Measurements from ENCODE around the gene PRRT3. TPM values are rescaled to one million over a fixed set of nuclear protein-coding genes. Genes with fewer than 3 reads are reported as not detected.
A peak's percentile ranks its signal among the peaks of the same experiment; 100 is the strongest.

Gene PRRT3
- total RNA-seq, 1 experiment from 2014 or later: 9.2 TPM

DNA sequence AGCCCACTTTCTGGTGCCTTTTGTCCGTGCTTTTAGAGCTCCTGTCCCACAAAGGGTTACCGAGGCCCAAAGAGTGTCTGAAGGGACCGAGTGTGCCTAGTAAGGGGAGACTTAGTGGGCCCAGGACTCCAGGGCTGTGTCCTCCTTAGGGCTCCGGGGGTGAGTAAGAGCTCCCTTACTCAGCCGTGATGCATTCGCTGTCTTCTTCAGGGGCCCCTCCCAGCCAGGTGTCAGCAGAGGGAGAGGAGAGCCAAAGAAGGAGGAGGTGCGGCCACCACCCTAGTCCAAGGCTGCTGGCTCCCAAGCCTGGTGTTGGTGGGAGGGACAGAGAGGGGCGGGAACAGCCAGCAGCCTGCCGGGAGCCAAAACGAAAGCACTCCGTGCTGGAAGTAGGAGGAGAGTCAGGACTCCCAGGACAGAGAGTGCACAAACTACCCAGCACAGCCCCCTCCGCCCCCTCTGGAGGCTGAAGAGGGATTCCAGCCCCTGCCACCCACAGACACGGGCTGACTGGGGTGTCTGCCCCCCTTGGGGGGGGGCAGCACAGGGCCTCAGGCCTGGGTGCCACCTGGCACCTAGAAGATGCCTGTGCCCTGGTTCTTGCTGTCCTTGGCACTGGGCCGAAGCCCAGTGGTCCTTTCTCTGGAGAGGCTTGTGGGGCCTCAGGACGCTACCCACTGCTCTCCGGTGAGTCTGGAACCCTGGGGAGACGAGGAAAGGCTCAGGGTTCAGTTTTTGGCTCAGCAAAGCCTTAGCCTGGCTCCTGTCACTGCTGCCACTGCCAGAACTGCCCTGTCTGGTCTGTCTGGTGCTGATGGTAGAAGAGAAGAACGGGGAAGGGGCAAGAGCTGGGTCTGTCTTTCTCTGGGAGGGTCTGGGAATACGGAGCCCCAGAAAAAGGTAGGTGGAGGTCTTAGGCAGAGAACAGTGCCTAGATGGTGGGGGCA, 35.2 kb downstream of the PRRT3 start, which contains the start of gene IL17RC (continued):
- TF ChIP-seq, protein P1, sequence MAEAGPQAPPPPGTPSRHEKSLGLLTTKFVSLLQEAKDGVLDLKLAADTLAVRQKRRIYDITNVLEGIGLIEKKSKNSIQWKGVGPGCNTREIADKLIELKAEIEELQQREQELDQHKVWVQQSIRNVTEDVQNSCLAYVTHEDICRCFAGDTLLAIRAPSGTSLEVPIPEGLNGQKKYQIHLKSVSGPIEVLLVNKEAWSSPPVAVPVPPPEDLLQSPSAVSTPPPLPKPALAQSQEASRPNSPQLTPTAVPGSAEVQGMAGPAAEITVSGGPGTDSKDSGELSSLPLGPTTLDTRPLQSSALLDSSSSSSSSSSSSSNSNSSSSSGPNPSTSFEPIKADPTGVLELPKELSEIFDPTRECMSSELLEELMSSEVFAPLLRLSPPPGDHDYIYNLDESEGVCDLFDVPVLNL (CRISPR knock-in tag; IDR thresholded peaks at IDR 0.05; ENCODE audit: borderline replicate concordance, low read depth): no peak
- TF ChIP-seq TCF7 (CRISPR knock-in tag; IDR thresholded peaks at IDR 0.05; ENCODE audit: low read depth): no peak

GRCh38 chr3:9916346-9916733, 35.9 kb downstream of the PRRT3 start:
- ChIA-PET POLR2A (interaction anchor here (1.1 to 3.0 kb wide), 5 partner anchors 14 to 332 kb away, joined by 3 to 16 read pairs (median 5); partner anchors contain the start of genes ARPC4, CRELD1, IL17RE and TATDN2), CTCF (interaction anchor here (0.9 to 2.5 kb wide), 9 partner anchors 9 to 72 kb away, joined by 3 to 17 read pairs (median 4); partner anchors contain the start of genes CRELD1, PRRT3 and RPUSD3)
- Mint-ChIP-seq H3K4me1 (peaks cover 18% of the 10 kb centered on the region), H3K27me3 (ENCODE audit: low read depth) (0 out of 2 replicates have a peak, but pooled peaks cover 3% of the 10 kb centered on the region), H3K4me3 (peak overlapping the region; percentile 73), H3K36me3 (no peaks in the 10 kb centered on the region), H3K27ac (no peak overlapping the region), H3K9me3 (no peaks in the 10 kb centered on the region)
- DNase-seq (ENCODE audit: low spot score) (no peak), ATAC-seq (no peak)
- TF ChIP-seq ATF1 (CRISPR knock-in tag; IDR thresholded peaks at IDR 0.05): no peak
- no peak for TF ChIP-seq MYBL2 (CRISPR knock-in tag; IDR thresholded peaks at IDR 0.05)
- no peak for TF ChIP-seq ATF3 (CRISPR knock-in tag; conservative IDR thresholded peaks at IDR 0.05)
- TF ChIP-seq, protein P2, sequence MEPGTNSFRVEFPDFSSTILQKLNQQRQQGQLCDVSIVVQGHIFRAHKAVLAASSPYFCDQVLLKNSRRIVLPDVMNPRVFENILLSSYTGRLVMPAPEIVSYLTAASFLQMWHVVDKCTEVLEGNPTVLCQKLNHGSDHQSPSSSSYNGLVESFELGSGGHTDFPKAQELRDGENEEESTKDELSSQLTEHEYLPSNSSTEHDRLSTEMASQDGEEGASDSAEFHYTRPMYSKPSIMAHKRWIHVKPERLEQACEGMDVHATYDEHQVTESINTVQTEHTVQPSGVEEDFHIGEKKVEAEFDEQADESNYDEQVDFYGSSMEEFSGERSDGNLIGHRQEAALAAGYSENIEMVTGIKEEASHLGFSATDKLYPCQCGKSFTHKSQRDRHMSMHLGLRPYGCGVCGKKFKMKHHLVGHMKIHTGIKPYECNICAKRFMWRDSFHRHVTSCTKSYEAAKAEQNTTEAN (CRISPR knock-in tag; IDR thresholded peaks at IDR 0.05): no peak
- TF ChIP-seq ESRRA (CRISPR knock-in tag; IDR thresholded peaks at IDR 0.05; ENCODE audit: borderline replicate concordance): no peak
- TF ChIP-seq, protein P3, sequence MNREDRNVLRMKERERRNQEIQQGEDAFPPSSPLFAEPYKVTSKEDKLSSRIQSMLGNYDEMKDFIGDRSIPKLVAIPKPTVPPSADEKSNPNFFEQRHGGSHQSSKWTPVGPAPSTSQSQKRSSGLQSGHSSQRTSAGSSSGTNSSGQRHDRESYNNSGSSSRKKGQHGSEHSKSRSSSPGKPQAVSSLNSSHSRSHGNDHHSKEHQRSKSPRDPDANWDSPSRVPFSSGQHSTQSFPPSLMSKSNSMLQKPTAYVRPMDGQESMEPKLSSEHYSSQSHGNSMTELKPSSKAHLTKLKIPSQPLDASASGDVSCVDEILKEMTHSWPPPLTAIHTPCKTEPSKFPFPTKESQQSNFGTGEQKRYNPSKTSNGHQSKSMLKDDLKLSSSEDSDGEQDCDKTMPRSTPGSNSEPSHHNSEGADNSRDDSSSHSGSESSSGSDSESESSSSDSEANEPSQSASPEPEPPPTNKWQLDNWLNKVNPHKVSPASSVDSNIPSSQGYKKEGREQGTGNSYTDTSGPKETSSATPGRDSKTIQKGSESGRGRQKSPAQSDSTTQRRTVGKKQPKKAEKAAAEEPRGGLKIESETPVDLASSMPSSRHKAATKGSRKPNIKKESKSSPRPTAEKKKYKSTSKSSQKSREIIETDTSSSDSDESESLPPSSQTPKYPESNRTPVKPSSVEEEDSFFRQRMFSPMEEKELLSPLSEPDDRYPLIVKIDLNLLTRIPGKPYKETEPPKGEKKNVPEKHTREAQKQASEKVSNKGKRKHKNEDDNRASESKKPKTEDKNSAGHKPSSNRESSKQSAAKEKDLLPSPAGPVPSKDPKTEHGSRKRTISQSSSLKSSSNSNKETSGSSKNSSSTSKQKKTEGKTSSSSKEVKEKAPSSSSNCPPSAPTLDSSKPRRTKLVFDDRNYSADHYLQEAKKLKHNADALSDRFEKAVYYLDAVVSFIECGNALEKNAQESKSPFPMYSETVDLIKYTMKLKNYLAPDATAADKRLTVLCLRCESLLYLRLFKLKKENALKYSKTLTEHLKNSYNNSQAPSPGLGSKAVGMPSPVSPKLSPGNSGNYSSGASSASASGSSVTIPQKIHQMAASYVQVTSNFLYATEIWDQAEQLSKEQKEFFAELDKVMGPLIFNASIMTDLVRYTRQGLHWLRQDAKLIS (CRISPR knock-in tag; IDR thresholded peaks at IDR 0.05; ENCODE audit: borderline replicate concordance): no peak
- TF ChIP-seq, protein P4, sequence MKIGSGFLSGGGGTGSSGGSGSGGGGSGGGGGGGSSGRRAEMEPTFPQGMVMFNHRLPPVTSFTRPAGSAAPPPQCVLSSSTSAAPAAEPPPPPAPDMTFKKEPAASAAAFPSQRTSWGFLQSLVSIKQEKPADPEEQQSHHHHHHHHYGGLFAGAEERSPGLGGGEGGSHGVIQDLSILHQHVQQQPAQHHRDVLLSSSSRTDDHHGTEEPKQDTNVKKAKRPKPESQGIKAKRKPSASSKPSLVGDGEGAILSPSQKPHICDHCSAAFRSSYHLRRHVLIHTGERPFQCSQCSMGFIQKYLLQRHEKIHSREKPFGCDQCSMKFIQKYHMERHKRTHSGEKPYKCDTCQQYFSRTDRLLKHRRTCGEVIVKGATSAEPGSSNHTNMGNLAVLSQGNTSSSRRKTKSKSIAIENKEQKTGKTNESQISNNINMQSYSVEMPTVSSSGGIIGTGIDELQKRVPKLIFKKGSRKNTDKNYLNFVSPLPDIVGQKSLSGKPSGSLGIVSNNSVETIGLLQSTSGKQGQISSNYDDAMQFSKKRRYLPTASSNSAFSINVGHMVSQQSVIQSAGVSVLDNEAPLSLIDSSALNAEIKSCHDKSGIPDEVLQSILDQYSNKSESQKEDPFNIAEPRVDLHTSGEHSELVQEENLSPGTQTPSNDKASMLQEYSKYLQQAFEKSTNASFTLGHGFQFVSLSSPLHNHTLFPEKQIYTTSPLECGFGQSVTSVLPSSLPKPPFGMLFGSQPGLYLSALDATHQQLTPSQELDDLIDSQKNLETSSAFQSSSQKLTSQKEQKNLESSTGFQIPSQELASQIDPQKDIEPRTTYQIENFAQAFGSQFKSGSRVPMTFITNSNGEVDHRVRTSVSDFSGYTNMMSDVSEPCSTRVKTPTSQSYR (CRISPR knock-in tag; IDR thresholded peaks at IDR 0.05): no peak
- TF ChIP-seq SP1 (CRISPR knock-in tag; conservative IDR thresholded peaks at IDR 0.05): no peak
- no peak for TF ChIP-seq SOX15 (CRISPR knock-in tag; IDR thresholded peaks at IDR 0.05)
- no peak for TF ChIP-seq SMAD4 (CRISPR knock-in tag; IDR thresholded peaks at IDR 0.05)
- no peak for TF ChIP-seq TCF7 (CRISPR knock-in tag; IDR thresholded peaks at IDR 0.05; ENCODE audit: low read depth)
- TF ChIP-seq FOXJ3 (CRISPR knock-in tag; IDR thresholded peaks at IDR 0.05; ENCODE audit: borderline replicate concordance): no peak
- TF ChIP-seq, protein P5, sequence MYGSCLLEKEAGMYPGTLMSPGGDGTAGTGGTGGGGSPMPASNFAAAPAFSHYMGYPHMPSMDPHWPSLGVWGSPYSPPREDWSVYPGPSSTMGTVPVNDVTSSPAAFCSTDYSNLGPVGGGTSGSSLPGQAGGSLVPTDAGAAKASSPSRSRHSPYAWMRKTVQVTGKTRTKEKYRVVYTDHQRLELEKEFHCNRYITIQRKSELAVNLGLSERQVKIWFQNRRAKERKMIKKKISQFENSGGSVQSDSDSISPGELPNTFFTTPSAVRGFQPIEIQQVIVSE (CRISPR knock-in tag; IDR thresholded peaks at IDR 0.05; ENCODE audit: borderline replicate concordance): no peak
- no peak for TF ChIP-seq CBFB (CRISPR knock-in tag; IDR thresholded peaks at IDR 0.05; ENCODE audit: low read depth)
- TF ChIP-seq ZNF512 (CRISPR knock-in tag; IDR thresholded peaks at IDR 0.05; ENCODE audit: borderline replicate concordance): no peak
- TF ChIP-seq, protein P6, sequence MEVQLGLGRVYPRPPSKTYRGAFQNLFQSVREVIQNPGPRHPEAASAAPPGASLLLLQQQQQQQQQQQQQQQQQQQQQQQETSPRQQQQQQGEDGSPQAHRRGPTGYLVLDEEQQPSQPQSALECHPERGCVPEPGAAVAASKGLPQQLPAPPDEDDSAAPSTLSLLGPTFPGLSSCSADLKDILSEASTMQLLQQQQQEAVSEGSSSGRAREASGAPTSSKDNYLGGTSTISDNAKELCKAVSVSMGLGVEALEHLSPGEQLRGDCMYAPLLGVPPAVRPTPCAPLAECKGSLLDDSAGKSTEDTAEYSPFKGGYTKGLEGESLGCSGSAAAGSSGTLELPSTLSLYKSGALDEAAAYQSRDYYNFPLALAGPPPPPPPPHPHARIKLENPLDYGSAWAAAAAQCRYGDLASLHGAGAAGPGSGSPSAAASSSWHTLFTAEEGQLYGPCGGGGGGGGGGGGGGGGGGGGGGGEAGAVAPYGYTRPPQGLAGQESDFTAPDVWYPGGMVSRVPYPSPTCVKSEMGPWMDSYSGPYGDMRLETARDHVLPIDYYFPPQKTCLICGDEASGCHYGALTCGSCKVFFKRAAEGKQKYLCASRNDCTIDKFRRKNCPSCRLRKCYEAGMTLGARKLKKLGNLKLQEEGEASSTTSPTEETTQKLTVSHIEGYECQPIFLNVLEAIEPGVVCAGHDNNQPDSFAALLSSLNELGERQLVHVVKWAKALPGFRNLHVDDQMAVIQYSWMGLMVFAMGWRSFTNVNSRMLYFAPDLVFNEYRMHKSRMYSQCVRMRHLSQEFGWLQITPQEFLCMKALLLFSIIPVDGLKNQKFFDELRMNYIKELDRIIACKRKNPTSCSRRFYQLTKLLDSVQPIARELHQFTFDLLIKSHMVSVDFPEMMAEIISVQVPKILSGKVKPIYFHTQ (CRISPR knock-in tag; IDR thresholded peaks at IDR 0.05): no peak

Measured in WTC11 (cell line).